ENCODE results near the gene IL16. TPM values are rescaled to one million over a fixed set of nuclear protein-coding genes. Genes with fewer than 3 reads are reported as not detected.

Gene IL16
- total and polyA plus RNA-seq, 10 donors = 93.9 to 159 (median 128) TPM

DNA sequence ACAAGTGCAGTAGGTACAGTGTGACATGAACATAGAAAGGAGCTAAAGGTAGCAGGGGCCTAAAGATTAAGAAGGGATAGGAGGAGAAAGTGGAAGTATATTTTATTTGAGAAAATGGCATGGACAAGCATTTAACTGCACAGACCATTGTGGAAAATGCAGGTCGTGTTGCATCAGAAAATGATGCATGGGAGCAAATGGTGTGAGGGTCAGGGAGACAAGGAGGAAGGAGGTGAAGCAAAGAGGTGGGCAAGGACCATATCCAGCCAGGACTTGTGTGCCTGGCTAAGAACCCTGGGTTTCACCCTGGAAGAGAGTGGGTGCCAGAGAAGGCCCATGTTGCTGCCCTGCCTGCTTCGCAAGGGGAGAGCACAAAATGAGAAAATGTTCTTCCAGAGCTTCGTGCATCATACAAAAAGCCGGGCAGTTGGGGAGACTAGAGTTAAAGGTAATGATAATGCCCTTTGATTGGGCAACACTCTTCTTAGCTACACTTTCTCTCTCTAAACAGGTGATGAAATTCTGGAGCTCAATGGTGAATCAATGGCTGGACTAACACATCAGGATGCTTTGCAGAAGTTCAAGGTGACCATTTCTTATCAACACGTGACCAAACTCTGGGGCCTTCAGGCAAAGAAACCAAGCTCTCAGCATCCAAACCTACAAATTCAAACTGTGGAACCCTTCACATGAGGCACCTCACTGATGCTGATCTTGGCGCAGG lies 81.8 kb downstream of the IL16 start:
- peaks cover 0 to 15% (median 12%) of the 10 kb centered on the region in 8 donors for H3K9me3 ChIP-seq
- intact Hi-C loops (cut with DNase I; ENCODE audit: low total_unique reads) = loop anchor here (5.0 kb wide), 1 partner anchor 59 kb away; no protein-coding TSS in a partner anchor
- no peak overlapping the region for H3K4me3 ChIP-seq
- 89 to 95% (median 91%) methylated on average over 6 of the region's 6 CpGs for WGBS, 5 donors
- peaks cover 0 to 34% (median 19%) of the 10 kb centered on the region in 6 donors for H3K4me1 ChIP-seq
- no peak for DNase-seq
- no peak overlapping the region for H3K27ac ChIP-seq
- H3K27me3 ChIP-seq (replicated peaks in 1 of 7) = no peaks in the 10 kb centered on the region
- TF ChIP-seq POLR2A (IDR thresholded peaks at IDR 0.05) (no peak), POLR2AphosphoS5 (IDR thresholded peaks at IDR 0.05) (no peak)
- TF ChIP-seq, protein P1, sequence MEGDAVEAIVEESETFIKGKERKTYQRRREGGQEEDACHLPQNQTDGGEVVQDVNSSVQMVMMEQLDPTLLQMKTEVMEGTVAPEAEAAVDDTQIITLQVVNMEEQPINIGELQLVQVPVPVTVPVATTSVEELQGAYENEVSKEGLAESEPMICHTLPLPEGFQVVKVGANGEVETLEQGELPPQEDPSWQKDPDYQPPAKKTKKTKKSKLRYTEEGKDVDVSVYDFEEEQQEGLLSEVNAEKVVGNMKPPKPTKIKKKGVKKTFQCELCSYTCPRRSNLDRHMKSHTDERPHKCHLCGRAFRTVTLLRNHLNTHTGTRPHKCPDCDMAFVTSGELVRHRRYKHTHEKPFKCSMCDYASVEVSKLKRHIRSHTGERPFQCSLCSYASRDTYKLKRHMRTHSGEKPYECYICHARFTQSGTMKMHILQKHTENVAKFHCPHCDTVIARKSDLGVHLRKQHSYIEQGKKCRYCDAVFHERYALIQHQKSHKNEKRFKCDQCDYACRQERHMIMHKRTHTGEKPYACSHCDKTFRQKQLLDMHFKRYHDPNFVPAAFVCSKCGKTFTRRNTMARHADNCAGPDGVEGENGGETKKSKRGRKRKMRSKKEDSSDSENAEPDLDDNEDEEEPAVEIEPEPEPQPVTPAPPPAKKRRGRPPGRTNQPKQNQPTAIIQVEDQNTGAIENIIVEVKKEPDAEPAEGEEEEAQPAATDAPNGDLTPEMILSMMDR (IDR thresholded peaks at IDR 0.05 in 8 of 11, conservative IDR thresholded peaks at IDR 0.05 in 3 of 11) = no peak
- H3K36me3 ChIP-seq = no peaks in the 10 kb centered on the region

DNA sequence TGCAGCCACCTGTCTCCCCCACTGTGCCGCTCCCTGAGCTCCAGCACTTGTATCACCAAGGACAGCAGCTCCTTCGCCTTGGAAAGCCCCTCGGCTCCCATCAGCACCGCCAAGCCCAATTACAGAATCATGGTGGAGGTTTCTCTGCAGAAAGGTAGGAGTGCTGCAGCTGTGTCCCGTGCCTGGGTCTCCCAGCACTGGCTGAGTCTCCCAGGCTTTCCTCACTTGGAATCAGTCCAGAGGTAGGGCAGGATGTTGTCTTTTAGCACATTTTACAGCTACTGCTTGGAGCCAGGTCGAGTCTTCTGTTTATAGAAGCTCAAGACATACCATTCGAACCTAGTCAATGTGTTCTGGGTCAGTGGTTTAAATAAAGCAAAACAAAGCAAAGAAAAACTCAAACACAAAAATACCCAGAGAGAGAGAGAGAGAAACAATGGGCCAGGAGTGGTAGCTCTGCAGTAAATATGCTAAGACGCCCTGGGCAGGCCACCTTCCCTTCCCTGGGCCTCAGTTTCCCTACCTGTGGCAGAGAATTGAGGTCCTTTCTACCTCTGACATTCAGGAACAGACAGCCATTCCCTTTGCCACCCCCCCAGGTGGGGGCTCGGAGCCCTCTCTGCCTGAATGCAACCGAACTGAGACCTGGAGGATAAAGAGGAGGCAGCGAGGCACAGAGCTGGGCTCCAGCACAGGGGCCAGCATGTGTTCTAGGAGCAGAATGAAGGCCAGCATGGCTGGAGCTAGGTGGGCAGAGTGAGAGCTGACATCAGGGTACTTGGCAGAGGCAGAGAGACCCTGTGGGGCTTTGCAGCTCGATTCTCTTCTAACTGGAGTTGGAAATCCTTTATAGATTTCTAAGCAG lies 83.2 kb downstream of the IL16 start:
- H3K4me3 ChIP-seq = no peak overlapping the region
- intact Hi-C loops (cut with DNase I; ENCODE audit: low total_unique reads) = loop anchor here (5.0 kb wide), 1 partner anchor 57 kb away; no protein-coding TSS in a partner anchor
- 82 to 89% (median 86%) methylated on average over 12 of the region's 12 CpGs for WGBS, 5 donors
- no peaks in the 10 kb centered on the region for H3K36me3 ChIP-seq
- peaks cover 8 to 45% (median 29%) of the 10 kb centered on the region in 6 donors for H3K4me1 ChIP-seq
- no peaks in the 10 kb centered on the region for H3K27me3 ChIP-seq (replicated peaks in 1 of 7)
- no peak for TF ChIP-seq POLR2A (IDR thresholded peaks at IDR 0.05)
- no peak for TF ChIP-seq POLR2AphosphoS5 (IDR thresholded peaks at IDR 0.05)
- TF ChIP-seq, protein P1 (IDR thresholded peaks at IDR 0.05 in 8 of 11, conservative IDR thresholded peaks at IDR 0.05 in 3 of 11) = no peak
- peaks cover 0 to 15% (median 12%) of the 10 kb centered on the region in 8 donors for H3K9me3 ChIP-seq
- no peak for DNase-seq
- peak overlapping the region in 1 of 8 donors; percentile 2 for H3K27ac ChIP-seq

DNA sequence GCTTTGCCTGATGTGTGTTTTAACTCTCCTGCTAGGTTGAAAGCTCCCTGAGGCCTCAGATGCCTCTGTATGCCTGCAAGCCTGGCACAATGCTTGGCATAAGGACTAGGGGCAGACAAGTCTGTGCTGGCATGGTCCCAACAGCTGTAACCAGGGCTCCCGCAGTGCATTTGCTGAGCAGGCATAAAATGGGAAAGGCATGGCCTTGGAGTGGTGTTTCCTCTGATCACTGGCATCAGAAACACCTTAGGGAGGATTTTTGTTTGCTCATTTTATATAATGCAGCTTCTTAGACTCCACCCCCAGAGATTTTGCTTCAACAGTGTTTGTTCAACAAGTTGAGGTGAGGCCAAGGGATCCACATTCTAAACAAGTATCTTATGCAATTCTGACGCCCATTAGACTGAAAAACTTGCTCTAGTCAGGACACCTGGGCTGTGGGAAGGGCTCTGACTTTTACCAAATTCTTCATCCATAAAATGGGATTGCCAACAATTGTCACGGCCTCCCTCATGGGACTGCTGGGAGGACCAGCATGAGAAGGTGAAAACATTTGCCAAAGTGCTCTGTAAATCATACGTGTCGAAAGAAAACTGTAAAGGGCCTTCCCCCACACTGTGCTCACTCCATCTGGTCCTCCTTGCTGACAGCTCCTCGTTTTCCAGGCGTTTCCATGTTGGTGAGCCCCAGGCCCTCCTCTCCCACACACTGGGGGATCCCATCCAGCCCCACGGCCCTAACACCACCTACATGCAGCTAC lies 84.2 kb downstream of the IL16 start:
- Histone ChIP-seq H3K27ac (peak overlapping the region in 2 of 8 donors; percentile 2 to 35), H3K9me3 (peaks cover 0 to 15% (median 12%) of the 10 kb centered on the region in 8 donors), H3K36me3 (no peaks in the 10 kb centered on the region), H3K4me3 (no peak overlapping the region), H3K27me3 (replicated peaks in 1 of 7) (no peaks in the 10 kb centered on the region), H3K4me1 (peaks cover 17 to 47% (median 32%) of the 10 kb centered on the region in 6 donors)
- intact Hi-C loops (cut with DNase I; ENCODE audit: low total_unique reads) = no loop called here
- 79 to 89% (median 84%) methylated on average over 8 of the region's 8 CpGs for WGBS, 5 donors
- TF ChIP-seq, protein P1 (IDR thresholded peaks at IDR 0.05 in 8 of 11, conservative IDR thresholded peaks at IDR 0.05 in 3 of 11) = no peak
- TF ChIP-seq POLR2A (IDR thresholded peaks at IDR 0.05) (no peak), POLR2AphosphoS5 (IDR thresholded peaks at IDR 0.05) (peak in 2 of 3 donors; percentile 50 to 58)
- DNase-seq = no peak
